SK-MEL-5 (cell line): ENCODE results near the gene AGMO. TPM values are rescaled to one million over a fixed set of nuclear protein-coding genes. Genes with fewer than 3 reads are reported as not detected.

Experiments used
- DNase-seq: peaks from one replicate; pipeline ENCODE4 v3.0.0-alpha.2; 2016; ENCODE audit warnings: low read depth, low spot score
- in situ Hi-C: cut with HindIII; loops from 2 replicates; pipeline ENCODE4 v1.10.0; 2016; ENCODE audit warnings: low sequenced_read_pairs, high pct_unique_total_duplicates, low pct_unique_long_range_greater_than_20kb
- total RNA-seq: library from RNA; depleted of rRNA; stranded (reverse); fragments of >200 nt; shearing (Covaris generic); gene quantifications from 2 replicates; pipeline ENCODE4 v1.2.3, GENCODE V29; 2014

Gene AGMO
- total RNA-seq, 1 experiment from 2014 or later: 1.0 TPM

GRCh38 chr7:15446280-15446679, 115.5 kb downstream of the AGMO start:
- peak; percentile 29 for DNase-seq
- in situ Hi-C loops: no loop called here

DNA sequence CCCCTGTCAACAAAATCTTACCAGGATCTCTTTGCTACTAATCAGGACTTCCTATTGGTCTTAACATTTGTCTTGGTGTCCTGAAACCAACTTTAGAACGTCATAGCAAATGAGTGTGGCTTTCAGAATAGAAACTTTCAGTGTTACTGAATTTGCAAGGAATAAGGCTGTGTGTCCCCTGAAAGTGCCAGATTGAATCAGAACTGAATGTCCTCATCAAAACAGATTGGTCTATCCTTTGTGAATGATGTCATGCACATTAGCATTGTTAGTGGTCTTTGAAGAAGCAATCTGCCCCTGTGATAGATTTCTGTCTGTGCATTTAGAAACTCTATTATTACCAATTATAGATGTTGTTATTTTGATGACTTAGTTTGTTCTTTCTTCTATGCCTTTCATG, 119.9 kb downstream of the AGMO start:
- in situ Hi-C loops: no loop called here
- DNase-seq: no peak

DNA sequence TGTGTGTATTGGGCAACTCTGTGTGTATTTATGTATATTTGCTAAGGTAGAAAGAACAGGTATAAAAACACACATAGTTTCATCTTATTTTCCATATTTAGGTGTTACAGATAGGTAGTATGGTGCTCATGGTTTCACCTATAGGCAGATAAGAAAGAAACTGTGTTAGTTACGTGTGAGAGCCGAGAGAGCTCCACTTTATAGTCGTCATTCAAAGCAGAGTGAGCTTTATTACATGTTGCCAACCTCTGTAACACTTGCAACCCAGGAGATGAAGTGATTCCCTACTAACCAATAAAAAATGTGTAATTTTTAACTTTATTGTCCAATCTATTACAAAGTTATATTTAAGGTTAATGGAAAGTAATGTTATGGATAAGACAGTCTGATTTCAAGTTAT, 121.3 kb downstream of the AGMO start:
- DNase-seq: no peak
- in situ Hi-C loops: no loop called here

GRCh38 chr7:15439853-15440252, 122.0 kb downstream of the AGMO start:
- in situ Hi-C loops: no loop called here
- no peak for DNase-seq

- DNase-seq: no peak
- in situ Hi-C loops: no loop called here
Observed at GRCh38 chr7:15433151-15433550, 128.7 kb downstream of the AGMO start.

GRCh38 chr7:15430911-15431310, 130.9 kb downstream of the AGMO start:
- no peak for DNase-seq
- in situ Hi-C loops: no loop called here

DNA sequence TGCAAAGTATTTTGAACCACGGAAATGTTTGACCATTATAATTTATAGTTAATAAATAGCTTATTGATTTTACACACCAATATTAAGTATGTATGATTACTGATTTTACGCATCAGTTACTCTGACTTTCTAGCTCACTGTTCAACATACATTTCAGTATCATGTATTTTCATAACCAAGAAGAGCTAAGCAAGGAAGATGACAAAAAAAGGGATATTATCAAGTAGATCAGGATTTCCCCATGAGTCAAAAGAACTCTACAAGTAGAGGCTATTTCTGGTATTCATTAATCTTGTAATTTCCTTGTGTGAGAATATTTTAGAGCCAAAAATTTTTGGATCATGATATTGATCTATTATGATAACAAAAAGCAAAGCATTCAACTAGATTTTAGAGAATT, 131.6 kb downstream of the AGMO start:
- in situ Hi-C loops: no loop called here
- no peak for DNase-seq

- no peak for DNase-seq
- in situ Hi-C loops: no loop called here
Observed at GRCh38 chr7:15424468-15424867, 137.3 kb downstream of the AGMO start.

DNA sequence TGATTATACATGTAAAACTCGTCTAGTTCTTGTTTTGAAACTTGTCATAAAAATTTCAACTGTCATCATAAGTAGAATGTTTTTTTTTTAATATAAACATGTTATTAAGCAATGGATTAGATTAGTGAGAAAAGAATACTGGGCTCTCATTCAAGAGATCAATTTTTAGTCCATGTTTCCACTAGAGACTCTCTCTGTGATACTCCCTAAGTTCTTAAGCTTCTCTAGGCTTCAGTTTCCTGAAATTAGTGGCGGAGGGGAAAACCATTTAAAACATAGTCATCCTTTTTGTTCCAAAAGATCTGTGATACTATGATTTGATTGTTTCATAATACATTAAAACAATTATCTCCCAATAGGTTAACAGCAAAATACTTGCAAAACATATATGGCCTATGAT, 142.2 kb downstream of the AGMO start:
- DNase-seq: no peak

GRCh38 chr7:15418264-15418663, 143.6 kb downstream of the AGMO start:
- in situ Hi-C loops: no loop called here
- DNase-seq: no peak

More for the DNA sequence above, 142.2 kb downstream of the AGMO start:
- in situ Hi-C loops: no loop called here

DNA sequence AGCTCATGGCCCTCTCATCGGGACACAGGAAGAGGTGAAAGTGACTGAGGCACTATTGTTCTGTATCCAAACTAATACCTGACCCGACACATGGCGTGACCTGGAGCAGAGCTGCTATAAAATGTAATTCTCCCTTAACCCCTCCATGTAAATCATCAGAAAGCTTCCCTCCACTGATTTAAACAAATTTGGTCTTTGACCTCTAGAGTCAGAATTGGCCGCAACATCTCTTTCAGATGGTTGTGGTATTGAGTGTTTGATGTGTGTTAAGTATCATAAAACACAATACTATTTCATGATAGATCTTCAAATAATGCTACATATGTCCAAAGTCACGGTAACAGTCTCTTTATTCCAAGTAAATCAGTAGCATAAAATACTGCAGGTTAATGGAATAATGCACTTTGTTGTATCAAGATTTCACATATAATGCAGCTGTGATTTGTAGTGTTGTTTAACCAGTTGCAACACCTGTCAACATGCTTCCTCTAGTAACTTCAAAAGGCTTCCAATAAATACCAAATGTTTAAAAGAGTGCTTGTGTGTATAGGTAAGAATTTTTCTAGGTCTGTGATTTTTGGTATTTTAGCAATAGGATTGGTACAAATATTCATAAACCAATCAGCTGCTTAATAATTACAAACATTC, 144.3 kb downstream of the AGMO start:
- in situ Hi-C loops: no loop called here
- no peak for DNase-seq

- no peak for DNase-seq
- in situ Hi-C loops: no loop called here
Observed at GRCh38 chr7:15411019-15411418, 150.8 kb downstream of the AGMO start.

GRCh38 chr7:15407910-15408309, 153.9 kb downstream of the AGMO start:
- no peak for DNase-seq

DNA sequence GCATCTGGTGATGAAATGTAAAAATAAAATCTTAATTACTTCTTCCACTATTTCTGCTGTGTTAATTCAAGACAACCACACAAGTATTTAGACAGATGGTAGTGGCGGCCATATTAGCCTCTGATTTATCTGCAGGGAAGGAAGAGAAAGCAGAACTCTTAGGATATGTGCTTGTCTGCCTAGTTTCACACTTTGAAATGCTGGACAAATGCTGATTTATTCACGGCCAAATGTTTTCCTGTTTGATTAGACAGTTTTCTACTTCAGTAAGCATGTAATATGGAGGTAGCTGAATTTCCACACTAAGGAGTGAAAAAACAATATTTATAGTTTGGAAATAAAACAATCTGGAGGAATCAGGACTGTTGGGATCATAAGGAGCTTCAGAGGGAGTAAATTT, 158.1 kb downstream of the AGMO start:
- DNase-seq: no peak
- in situ Hi-C loops: no loop called here

More at GRCh38 chr7:15407910-15408309, 153.9 kb downstream of the AGMO start:
- in situ Hi-C loops: no loop called here

DNA sequence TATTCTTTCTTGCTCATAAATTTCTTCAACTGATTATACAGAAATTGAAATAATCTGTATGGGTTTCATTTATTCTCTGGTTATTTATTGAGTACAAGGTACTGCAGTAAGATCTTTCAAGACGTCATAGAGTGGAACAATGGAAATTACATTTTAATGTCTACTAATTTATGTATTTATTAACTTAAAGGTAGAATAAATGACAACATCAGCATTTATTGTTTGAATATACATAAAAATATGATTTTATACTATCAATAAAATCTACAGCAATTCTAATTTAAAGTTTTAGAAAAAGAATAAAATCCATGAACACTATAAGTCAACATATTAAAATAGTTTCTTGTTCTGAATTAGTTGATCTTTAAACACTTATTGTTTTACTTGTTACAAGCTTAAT, 158.5 kb downstream of the AGMO start:
- in situ Hi-C loops: no loop called here

GRCh38 chr7:15402436-15403136, 159.2 kb downstream of the AGMO start:
- no peak for DNase-seq
- in situ Hi-C loops: no loop called here

More for the DNA sequence above, 158.5 kb downstream of the AGMO start:
- no peak for DNase-seq

DNA sequence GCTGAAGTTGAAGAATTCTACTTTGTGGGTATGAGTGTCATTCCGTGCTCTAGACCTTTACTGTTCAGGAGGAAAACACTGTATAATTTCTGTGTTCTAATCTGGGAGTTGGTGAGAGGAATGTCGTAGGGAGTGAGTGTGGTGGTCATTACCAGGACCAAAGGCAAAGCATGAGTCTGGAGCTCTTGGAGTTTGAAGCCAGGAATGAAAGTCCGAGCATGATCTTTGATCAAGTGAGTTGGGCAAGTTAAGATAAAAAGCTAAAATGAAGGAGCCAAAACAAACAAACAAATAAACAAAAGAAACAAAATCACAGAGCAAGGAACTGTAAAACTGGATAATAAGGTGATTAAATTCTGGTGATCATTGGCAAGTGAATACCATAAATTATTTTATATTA, 161.4 kb downstream of the AGMO start:
- peak; percentile 13 for DNase-seq
- in situ Hi-C loops: no loop called here

GRCh38 chr7:15399441-15399840, 162.4 kb downstream of the AGMO start:
- DNase-seq: no peak
- in situ Hi-C loops: no loop called here
